WTC11 (cell line): Measurements from ENCODE around the gene LRRC41. TPM values are rescaled to one million over a fixed set of nuclear protein-coding genes. Genes with fewer than 3 reads are reported as not detected.

Experiments
- ATAC-seq: fragments of 200-7000 bp; cut with Tn5 transposase; 2 replicates; pipeline ENCODE4 v1.10.0; 2021; ENCODE audit warnings: mild to moderate bottlenecking, moderate library complexity
- CTCF ChIA-PET: fragments of 300-600 bp; sonication (Branson Sonifier 250); formaldehyde crosslinking; loops from one replicate; lab custom pipeline; 2021; ENCODE audit warnings: antibody characterized with exemption; lab: Charles Lee
- POLR2A ChIA-PET: fragments of 350-600 bp; sonication (Branson Sonifier 250); formaldehyde crosslinking; loops from one replicate; lab custom pipeline; 2021; ENCODE audit warnings: antibody characterized with exemption; lab: Charles Lee
- DNase-seq: peaks from one replicate; pipeline ENCODE4 v3.0.0; 2021; ENCODE audit warnings: low spot score
- H3K27ac Mint-ChIP-seq: 2 replicates; pipeline ENCODE4 v1.8.0; 2021; ENCODE audit warnings: mixed read lengths
- H3K27me3 Mint-ChIP-seq: 2 replicates; pipeline ENCODE4 v1.8.0; 2021; ENCODE audit warnings: low read depth, mild to moderate bottlenecking, moderate library complexity, mixed read lengths
- H3K36me3 Mint-ChIP-seq: 2 replicates; pipeline ENCODE4 v1.8.0; 2021; ENCODE audit warnings: mixed read lengths
- H3K4me1 Mint-ChIP-seq: 2 replicates; pipeline ENCODE4 v1.8.0; 2022; ENCODE audit warnings: mixed read lengths
- H3K4me3 Mint-ChIP-seq: 2 replicates; pipeline ENCODE4 v1.8.0; 2021; ENCODE audit warnings: mild to moderate bottlenecking, moderate library complexity, mixed read lengths
- H3K9me3 Mint-ChIP-seq: 2 replicates; pipeline ENCODE4 v1.8.0; 2021; ENCODE audit warnings: mixed read lengths
- ATF1 ChIP-seq: sonication (generic); formaldehyde crosslinking; IDR thresholded peaks from 2 replicates; pipeline ENCODE4 v1.8.1; 2023; ENCODE audit warnings: mild to moderate bottlenecking, moderate library complexity, missing genetic modification reagents
- CREB1 ChIP-seq: sonication (generic); formaldehyde crosslinking; IDR thresholded peaks from 2 replicates; pipeline ENCODE4 v1.8.0; 2023; ENCODE audit warnings: mild to moderate bottlenecking, missing genetic modification reagents
- CREM ChIP-seq: sonication (generic); formaldehyde crosslinking; IDR thresholded peaks from 2 replicates; pipeline ENCODE4 v1.8.1; 2022; ENCODE audit warnings: mild to moderate bottlenecking, missing genetic modification reagents, moderate library complexity
- ELF4 ChIP-seq: sonication (generic); formaldehyde crosslinking; IDR thresholded peaks from 2 replicates; pipeline ENCODE4 v1.8.1; 2022; ENCODE audit warnings: low read depth, mild to moderate bottlenecking, moderate library complexity, missing genetic modification reagents
- EMX1 ChIP-seq: fragments of 250-450 bp; sonication (Bioruptor Pico); IDR thresholded peaks from 2 replicates; pipeline ENCODE4 v1.8.0; 2021; ENCODE audit warnings: mild to moderate bottlenecking
- NFE2L1 ChIP-seq: sonication (generic); formaldehyde crosslinking; IDR thresholded peaks from 2 replicates; pipeline ENCODE4 v1.8.1; 2023; ENCODE audit warnings: missing genetic modification reagents
- OVOL2 ChIP-seq: fragments of 250-450 bp; sonication (Bioruptor Pico); IDR thresholded peaks from 2 replicates; pipeline ENCODE4 v1.9.0; 2021; ENCODE audit warnings: mild to moderate bottlenecking, borderline replicate concordance
- RELA ChIP-seq: sonication (generic); formaldehyde crosslinking; IDR thresholded peaks from 2 replicates; pipeline ENCODE4 v1.8.1; 2022; ENCODE audit warnings: missing genetic modification reagents, mild to moderate bottlenecking, borderline replicate concordance
- RORB ChIP-seq: fragments of 250-450 bp; sonication (Bioruptor Pico); IDR thresholded peaks from 2 replicates; pipeline ENCODE4 v1.9.0; 2021; ENCODE audit warnings: mild to moderate bottlenecking
- TEAD4 ChIP-seq: sonication (generic); formaldehyde crosslinking; IDR thresholded peaks from 2 replicates; pipeline ENCODE4 v1.8.0; 2022; ENCODE audit warnings: mild to moderate bottlenecking, missing genetic modification reagents
- ZNF121 ChIP-seq: sonication (generic); formaldehyde crosslinking; IDR thresholded peaks from 2 replicates; pipeline ENCODE4 v1.8.0; 2023; ENCODE audit warnings: missing genetic modification reagents
- ZNF138 ChIP-seq: sonication (generic); formaldehyde crosslinking; conservative IDR thresholded peaks from 2 replicates; pipeline ENCODE4 v1.8.1; 2022; ENCODE audit warnings: mild to moderate bottlenecking, moderate library complexity, missing genetic modification reagents
- ZNF263 ChIP-seq: sonication (generic); formaldehyde crosslinking; IDR thresholded peaks from 2 replicates; pipeline ENCODE4 v1.8.1; 2022; ENCODE audit warnings: low read depth, mild to moderate bottlenecking, moderate library complexity, missing genetic modification reagents
- ZNF671 ChIP-seq: fragments of 250-450 bp; sonication (Bioruptor Pico); IDR thresholded peaks from 2 replicates; pipeline ENCODE4 v1.8.0; 2021; ENCODE audit warnings: mild to moderate bottlenecking
- total RNA-seq: library from RNA; stranded (reverse); gene quantifications from 3 replicates; pipeline ENCODE4 v1.2.3, GENCODE V29; 2021
- TF ChIP-seq, protein P1 (sequence below): sonication (generic); formaldehyde crosslinking; IDR thresholded peaks from 2 replicates; pipeline ENCODE4 v1.8.0; 2023; ENCODE audit warnings: missing genetic modification reagents, mild to moderate bottlenecking, borderline replicate concordance
- TF ChIP-seq, protein P2 (sequence below): sonication (generic); formaldehyde crosslinking; IDR thresholded peaks from 2 replicates; pipeline ENCODE4 v1.8.1; 2023; ENCODE audit warnings: mild to moderate bottlenecking, missing genetic modification reagents, moderate library complexity
- TF ChIP-seq, protein P3 (sequence below): fragments of 200-600 bp; IDR thresholded peaks from 2 replicates; pipeline ENCODE4 v1.8.0; 2022; ENCODE audit warnings: antibody characterized with exemption
- TF ChIP-seq, protein P4 (sequence below): sonication (generic); formaldehyde crosslinking; IDR thresholded peaks from 2 replicates; pipeline ENCODE4 v1.8.1; 2023; ENCODE audit warnings: mild to moderate bottlenecking, moderate library complexity, missing genetic modification reagents
- TF ChIP-seq, protein P5 (sequence below): fragments of 250-450 bp; sonication (Bioruptor Pico); conservative IDR thresholded peaks from 2 replicates; pipeline ENCODE4 v1.9.0; 2021; ENCODE audit warnings: mild to moderate bottlenecking
- TF ChIP-seq, protein P6 (sequence below): sonication (generic); formaldehyde crosslinking; IDR thresholded peaks from 2 replicates; pipeline ENCODE4 v1.8.1; 2022; ENCODE audit warnings: mild to moderate bottlenecking, moderate library complexity, missing genetic modification reagents

The LRRC41 gene
- total RNA-seq, 1 experiment from 2014 or later: 46.0 TPM

DNA sequence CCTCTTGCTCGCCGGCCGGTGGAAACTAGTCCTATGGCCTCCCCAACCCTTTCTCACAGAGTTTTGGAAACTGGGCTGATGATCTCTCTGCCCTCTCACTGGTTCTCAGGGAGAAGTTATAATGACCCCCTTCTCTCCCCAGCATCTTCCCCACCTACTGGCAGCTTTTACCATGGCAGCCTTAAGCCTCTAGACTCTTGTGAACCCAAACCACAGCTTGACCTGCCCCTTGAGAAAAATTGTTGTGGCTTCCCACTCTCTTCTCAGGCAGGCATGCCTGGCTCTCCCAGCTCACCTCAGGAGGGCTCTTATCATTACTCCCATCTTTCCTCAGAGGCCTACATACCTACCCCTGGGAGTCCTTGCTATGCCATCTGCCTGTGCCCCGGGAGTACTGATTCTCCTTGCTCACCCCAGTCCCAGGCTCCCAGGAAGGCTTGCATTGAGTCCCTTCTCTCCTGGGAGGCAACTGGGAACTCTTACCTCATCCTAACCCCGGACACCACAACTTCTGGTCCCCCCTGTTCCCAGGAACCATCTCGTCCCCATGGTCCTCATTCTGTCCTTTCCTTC, 38.8 kb upstream of the LRRC41 start:
- no peak for TF ChIP-seq NFE2L1 (CRISPR knock-in tag)
- TF ChIP-seq EMX1 (CRISPR knock-in tag): no peak
- TF ChIP-seq TEAD4 (CRISPR knock-in tag): no peak
- TF ChIP-seq OVOL2 (CRISPR knock-in tag): no peak
- TF ChIP-seq CREB1 (CRISPR knock-in tag): no peak
- TF ChIP-seq, protein P1, sequence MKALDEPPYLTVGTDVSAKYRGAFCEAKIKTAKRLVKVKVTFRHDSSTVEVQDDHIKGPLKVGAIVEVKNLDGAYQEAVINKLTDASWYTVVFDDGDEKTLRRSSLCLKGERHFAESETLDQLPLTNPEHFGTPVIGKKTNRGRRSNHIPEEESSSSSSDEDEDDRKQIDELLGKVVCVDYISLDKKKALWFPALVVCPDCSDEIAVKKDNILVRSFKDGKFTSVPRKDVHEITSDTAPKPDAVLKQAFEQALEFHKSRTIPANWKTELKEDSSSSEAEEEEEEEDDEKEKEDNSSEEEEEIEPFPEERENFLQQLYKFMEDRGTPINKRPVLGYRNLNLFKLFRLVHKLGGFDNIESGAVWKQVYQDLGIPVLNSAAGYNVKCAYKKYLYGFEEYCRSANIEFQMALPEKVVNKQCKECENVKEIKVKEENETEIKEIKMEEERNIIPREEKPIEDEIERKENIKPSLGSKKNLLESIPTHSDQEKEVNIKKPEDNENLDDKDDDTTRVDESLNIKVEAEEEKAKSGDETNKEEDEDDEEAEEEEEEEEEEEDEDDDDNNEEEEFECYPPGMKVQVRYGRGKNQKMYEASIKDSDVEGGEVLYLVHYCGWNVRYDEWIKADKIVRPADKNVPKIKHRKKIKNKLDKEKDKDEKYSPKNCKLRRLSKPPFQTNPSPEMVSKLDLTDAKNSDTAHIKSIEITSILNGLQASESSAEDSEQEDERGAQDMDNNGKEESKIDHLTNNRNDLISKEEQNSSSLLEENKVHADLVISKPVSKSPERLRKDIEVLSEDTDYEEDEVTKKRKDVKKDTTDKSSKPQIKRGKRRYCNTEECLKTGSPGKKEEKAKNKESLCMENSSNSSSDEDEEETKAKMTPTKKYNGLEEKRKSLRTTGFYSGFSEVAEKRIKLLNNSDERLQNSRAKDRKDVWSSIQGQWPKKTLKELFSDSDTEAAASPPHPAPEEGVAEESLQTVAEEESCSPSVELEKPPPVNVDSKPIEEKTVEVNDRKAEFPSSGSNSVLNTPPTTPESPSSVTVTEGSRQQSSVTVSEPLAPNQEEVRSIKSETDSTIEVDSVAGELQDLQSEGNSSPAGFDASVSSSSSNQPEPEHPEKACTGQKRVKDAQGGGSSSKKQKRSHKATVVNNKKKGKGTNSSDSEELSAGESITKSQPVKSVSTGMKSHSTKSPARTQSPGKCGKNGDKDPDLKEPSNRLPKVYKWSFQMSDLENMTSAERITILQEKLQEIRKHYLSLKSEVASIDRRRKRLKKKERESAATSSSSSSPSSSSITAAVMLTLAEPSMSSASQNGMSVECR: no peak
- TF ChIP-seq, protein P2, sequence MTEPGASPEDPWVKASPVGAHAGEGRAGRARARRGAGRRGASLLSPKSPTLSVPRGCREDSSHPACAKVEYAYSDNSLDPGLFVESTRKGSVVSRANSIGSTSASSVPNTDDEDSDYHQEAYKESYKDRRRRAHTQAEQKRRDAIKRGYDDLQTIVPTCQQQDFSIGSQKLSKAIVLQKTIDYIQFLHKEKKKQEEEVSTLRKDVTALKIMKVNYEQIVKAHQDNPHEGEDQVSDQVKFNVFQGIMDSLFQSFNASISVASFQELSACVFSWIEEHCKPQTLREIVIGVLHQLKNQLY: no peak
- TF ChIP-seq ZNF671 (CRISPR knock-in tag): no peak
- no peak for TF ChIP-seq RORB (CRISPR knock-in tag)
- no peak for TF ChIP-seq ZNF138 (CRISPR knock-in tag)
- TF ChIP-seq, protein P3, sequence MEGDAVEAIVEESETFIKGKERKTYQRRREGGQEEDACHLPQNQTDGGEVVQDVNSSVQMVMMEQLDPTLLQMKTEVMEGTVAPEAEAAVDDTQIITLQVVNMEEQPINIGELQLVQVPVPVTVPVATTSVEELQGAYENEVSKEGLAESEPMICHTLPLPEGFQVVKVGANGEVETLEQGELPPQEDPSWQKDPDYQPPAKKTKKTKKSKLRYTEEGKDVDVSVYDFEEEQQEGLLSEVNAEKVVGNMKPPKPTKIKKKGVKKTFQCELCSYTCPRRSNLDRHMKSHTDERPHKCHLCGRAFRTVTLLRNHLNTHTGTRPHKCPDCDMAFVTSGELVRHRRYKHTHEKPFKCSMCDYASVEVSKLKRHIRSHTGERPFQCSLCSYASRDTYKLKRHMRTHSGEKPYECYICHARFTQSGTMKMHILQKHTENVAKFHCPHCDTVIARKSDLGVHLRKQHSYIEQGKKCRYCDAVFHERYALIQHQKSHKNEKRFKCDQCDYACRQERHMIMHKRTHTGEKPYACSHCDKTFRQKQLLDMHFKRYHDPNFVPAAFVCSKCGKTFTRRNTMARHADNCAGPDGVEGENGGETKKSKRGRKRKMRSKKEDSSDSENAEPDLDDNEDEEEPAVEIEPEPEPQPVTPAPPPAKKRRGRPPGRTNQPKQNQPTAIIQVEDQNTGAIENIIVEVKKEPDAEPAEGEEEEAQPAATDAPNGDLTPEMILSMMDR: no peak
- TF ChIP-seq, protein P4, sequence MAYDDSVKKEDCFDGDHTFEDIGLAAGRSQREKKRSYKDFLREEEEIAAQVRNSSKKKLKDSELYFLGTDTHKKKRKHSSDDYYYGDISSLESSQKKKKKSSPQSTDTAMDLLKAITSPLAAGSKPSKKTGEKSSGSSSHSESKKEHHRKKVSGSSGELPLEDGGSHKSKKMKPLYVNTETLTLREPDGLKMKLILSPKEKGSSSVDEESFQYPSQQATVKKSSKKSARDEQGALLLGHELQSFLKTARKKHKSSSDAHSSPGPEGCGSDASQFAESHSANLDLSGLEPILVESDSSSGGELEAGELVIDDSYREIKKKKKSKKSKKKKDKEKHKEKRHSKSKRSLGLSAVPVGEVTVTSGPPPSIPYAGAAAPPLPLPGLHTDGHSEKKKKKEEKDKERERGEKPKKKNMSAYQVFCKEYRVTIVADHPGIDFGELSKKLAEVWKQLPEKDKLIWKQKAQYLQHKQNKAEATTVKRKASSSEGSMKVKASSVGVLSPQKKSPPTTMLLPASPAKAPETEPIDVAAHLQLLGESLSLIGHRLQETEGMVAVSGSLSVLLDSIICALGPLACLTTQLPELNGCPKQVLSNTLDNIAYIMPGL: no peak
- no peak for TF ChIP-seq ATF1 (CRISPR knock-in tag)
- TF ChIP-seq CREM (CRISPR knock-in tag): no peak
- no peak for TF ChIP-seq ELF4 (CRISPR knock-in tag)
- no peak for TF ChIP-seq ZNF121 (CRISPR knock-in tag)
- no peak for TF ChIP-seq RELA (CRISPR knock-in tag)
- TF ChIP-seq, protein P5, sequence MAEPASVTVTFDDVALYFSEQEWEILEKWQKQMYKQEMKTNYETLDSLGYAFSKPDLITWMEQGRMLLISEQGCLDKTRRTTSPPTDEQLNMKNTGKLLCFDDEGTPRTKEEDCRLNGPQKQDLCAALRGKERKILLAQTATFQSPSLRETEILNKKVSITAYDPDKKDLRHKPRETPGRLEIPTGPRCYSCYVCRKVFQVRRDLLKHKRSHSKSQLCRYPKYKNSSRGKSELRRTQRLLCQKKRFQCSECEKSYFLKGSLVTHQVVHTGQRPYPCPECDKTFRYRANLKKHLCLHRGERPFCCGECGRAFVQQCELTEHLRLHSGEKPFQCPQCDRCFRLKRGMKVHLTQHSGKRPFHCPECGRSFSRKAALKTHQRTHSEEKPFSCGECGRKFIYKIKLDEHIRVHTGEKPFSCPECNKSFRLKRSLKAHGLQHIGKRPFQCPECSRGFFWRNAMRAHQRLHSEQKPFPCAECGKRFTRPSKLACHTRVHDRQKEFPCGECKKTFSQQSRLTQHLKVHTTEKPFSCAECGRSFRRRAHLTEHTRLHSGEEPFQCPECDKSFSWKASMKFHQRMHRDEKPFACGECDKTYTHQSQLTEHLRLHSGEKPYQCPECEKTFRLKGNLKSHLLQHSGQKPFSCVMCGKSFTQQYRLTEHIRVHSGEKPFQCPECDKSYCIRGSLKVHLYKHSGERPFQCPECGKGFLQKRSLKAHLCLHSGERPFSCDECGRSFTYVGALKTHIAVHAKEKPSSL (CRISPR knock-in tag): no peak
- no peak for TF ChIP-seq ZNF263
- TF ChIP-seq, protein P6, sequence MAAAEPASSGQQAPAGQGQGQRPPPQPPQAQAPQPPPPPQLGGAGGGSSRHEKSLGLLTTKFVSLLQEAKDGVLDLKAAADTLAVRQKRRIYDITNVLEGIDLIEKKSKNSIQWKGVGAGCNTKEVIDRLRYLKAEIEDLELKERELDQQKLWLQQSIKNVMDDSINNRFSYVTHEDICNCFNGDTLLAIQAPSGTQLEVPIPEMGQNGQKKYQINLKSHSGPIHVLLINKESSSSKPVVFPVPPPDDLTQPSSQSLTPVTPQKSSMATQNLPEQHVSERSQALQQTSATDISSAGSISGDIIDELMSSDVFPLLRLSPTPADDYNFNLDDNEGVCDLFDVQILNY (CRISPR knock-in tag): no peak
- Mint-ChIP-seq H3K9me3 (no peaks in the 10 kb centered on the region), H3K27me3 (no peaks in the 10 kb centered on the region), H3K27ac (peak overlapping the region; percentile 100), H3K4me3 (peak overlapping the region; percentile 97), H3K4me1 (peaks cover 17% of the 10 kb centered on the region), H3K36me3 (peaks cover 26% of the 10 kb centered on the region)
- POLR2A ChIA-PET: no interaction called here
- no peak for ATAC-seq
- DNase-seq: peak; percentile 22
- CTCF ChIA-PET: interaction anchor here (0.8 to 2.6 kb wide), 9 partner anchors 8 to 185 kb away, joined by 3 to 17 read pairs (median 4); partner anchors contain the start of gene LRRC41
